HG02759 (cell line): ENCODE data around the gene CDH4.

ENCODE experiments used
- ATAC-seq: cut with Tn5 transposase; IDR thresholded peaks from one replicate; pipeline ENCODE4 v1.9.1; 2021; ENCODE audit warnings: mild to moderate bottlenecking, moderate library complexity; ENCODE audit not compliant: unreplicated experiment

CDH4 gene

DNA sequence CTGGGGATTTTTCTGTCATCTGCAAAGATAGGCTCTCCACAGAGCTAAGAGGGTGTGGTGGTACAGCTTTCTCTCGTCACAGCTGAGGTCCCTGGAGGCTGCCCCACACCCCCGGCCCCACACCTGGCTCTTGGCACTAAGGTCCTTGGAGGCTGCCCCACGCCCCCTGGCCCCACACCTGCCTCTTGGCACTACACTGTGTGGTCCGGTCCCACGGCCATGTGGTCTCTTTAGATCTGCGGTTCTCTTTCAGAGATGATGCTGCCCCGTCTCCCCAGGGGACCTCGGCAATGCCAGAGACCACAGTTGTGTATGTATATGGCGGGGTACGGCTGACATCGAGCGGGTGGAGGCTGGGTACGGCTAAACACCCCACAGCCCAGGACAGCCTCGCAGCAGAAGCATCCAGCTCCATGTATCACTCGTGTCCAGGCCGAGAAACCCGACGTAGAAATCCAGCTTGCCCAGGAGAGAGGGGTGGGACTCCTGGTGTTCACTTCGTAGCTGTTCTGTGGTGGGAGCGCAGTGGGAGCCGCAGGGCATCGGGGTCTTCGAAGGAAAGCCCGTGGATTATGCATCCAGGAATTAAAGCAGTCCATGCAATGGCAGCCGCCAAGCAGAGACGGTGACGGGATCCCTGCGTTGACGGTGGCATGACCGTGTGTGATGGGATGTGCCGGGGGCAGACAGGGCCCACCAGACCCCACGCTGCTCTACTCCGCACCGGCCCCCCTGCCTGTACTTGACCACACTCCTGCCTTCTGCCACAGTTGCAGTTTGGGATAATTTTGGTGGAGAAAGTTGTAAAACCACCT, 292.1 kb downstream of the CDH4 start:
- ATAC-seq: no peak

DNA sequence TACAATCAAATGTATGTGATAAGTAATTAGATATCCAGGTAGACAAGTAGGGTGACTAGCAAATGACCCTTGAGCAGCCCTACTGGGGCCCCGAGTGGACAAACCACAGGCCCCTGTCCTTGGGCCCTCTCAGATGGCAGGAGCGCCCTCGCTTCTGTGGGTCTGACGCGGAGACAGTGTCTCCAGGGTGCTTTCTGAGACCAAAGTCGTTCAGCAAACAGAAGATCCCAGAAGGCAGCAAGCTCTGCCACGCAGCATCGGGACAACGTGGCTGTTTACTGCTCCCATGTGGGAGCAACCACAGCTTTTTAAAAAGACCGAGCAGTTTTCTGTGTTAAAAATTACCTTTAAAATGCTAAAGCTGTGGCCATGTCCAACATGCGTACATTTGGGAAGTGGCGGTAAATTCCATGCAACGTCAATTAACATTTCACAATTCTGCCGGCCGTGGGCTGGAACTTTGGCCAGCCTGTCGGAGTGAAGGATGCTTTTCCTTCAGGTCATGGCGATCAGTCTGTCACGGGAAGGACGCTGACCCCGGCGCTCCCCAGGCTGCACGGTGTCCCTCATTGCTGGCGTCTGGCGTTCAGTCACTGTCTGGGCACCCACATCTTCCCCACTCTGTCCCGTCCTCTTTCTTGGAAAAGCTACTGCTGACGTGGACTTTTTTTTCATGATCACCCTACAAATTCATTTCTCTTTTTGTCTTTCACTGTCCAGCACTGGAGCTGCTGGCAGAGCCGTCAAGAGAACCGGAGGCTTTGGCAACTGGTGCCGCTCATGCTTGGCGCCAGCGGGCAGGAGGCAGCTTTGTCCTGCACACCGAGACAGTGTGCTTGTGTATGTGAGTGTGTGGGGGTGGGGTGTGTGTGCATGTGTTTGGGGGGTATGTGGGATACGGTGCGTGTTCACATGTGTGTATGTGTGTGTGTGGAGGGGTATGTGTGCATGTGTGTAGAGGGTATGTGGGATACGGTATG, 293.1 kb downstream of the CDH4 start:
- no peak for ATAC-seq

DNA sequence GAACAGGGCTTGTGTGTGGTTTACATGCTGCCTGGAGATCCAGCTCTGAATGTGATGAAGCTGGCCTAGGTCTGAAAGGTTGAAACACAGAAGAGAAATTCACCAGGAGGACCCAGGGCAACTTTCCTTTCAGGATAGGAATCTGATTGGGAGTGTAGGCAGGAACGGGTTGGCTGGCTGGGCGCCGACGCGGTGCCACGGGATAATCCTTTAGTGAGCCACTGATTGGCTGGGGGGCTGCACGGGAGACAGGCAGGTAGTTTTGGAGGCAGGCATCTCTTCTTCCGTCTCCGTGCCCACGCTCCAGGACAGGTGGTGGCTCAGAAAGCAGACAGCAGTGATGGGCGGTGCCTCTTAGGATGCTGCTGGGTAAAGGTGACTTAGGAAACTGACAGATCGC, 294.6 kb downstream of the CDH4 start:
- ATAC-seq: no peak

DNA sequence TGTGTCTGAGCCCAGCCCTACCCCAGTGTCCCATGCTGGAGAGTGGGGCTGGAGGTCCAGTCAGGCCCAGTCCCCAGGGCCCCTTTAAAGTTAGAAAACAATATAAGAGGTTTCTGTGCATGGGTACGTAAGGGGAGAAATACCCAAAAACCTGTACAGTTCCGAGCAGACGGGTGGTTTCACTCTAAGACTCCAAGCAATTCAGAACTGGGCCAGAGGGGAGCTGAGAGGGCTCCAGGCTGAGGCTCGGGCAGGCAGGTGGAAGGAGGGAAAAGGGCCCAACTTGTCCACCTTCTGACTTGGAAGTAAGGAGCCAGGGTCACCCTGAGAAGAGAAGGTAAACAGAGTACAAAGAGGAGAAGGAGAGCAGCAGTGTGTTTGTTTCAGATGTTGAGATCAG, 296.0 kb downstream of the CDH4 start:
- no peak for ATAC-seq

DNA sequence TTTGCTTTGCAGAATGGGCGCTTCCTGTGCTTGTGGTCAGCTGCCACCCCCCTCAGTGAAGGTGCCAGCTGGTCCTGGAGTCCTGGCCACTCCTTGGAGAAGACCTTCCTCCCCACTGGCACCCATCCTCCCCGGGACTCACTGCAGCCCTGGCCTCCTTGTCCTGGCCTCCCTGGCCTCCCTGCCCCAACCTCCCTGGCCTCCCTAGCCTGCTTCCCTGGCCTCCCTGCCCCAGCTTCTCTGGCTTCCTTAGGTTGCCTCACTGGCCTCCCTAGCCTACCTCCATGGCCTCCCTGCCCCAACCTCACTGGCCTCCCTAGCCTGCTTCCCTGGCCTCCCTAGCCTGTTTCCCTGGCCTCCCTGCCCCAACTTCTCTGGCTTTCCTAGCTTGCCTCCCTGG, 297.8 kb downstream of the CDH4 start:
- ATAC-seq: no peak

DNA sequence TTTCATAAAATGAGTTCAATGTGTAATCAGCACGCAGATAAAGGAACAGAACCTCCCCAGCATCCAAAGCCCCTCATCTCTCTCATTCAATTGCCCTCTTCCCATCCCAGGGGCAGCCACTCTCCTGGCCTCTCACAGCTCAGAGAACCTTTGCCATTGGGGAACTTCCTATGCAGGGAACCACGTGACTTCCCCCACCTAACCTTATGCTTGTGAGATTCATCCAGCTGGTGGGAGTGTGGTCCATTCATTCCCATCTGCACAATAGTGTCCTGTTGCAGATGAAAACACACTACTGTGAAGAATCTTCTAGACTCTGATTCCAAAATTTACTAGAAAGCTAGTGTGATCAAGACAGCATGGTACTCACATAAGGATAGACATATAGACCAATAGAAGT, 299.3 kb downstream of the CDH4 start:
- ATAC-seq: no peak

DNA sequence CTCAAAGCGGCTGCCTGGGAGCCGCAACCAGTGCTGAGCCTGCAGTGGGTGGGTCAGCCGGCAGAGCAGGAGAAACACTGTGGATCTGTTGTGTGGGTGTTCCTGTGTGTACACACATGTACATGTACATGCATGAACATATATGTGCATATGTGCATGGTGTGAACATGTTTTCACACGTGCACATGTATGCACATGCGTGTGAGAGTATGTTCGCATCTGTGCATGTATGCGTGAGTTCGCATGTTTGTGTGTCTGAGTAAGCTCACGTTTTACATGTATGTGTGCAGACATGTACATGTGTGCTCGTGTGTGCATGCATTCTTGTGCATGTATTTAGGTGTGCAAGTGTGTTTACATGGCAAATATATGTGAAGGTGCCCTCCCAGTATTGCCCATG, 302.6 kb downstream of the CDH4 start:
- ATAC-seq: no peak

DNA sequence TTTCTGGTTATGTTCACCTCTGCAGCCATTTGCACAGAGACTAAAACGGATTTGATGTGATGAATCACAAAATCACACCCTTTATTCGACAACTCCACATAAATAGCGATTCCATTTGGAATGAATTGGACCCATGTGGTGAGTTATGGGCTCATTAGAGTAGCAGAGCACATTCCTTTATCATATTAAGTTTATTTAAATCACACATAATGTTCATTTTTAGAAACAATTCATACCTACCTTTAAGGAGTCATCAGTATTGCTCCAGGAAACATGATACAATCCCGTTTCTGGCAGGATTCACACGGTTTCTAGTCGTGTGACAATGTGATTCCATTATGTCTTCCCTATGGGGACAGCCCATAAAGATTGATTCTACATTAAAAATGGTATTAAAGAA, 303.5 kb downstream of the CDH4 start:
- no peak for ATAC-seq

DNA sequence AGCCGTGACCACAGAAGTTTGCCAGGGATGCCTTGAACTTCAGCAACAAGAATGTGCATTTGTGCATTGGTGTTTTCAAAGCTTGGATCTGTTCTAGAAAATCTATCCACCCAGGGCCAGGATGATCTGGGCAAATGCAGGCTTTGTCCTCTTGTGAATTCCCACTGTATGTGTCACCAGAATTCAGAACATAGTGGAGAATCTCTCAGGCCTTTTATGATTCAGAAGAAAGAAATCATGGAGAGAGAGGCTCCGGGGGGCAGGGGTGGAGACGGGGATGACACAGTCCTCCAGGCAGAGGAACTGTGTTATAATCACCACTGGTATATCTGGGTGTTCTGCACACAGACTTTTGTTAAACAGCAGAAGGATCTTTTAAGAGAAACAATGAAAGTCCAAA, 304.1 kb downstream of the CDH4 start:
- ATAC-seq: no peak

DNA sequence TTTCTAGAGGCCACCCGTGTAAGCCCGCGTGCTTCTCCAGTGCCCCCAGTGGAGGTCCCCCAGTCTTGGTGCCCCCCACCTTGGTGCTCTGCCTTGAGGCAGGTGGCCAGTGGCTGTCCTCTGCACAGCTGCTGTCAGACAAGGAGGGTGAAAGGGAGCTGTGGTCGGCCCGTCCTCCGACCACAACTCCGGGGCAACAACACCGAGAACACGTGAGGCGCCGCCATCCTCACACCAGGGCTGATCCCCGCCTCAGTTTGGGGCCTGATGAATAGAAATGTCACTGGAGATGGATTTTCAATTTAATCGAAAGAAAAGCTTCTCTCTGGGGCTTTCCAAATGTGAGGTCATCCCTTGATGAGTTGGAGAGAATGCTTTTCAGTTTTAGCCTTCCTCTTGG, 304.6 kb downstream of the CDH4 start:
- no peak for ATAC-seq

DNA sequence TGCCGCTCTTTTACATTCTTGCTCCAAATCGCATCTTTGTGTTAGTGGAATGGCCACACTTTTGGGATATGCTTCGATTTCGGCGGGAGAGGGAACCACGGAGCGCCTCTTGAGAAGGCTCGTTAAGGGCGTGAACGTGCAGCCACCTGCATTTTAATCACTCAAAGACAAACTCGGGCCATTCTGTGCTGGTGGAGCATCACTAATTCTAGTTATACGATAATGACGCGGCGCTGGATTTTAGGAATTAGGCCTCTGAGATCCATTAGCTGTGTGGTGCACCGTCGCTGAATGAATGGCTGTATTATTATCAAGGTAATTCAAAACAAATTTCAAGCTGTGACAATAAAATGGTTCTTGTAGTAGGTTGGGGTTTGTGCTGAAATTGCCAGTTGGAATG, 305.6 kb downstream of the CDH4 start:
- no peak for ATAC-seq

DNA sequence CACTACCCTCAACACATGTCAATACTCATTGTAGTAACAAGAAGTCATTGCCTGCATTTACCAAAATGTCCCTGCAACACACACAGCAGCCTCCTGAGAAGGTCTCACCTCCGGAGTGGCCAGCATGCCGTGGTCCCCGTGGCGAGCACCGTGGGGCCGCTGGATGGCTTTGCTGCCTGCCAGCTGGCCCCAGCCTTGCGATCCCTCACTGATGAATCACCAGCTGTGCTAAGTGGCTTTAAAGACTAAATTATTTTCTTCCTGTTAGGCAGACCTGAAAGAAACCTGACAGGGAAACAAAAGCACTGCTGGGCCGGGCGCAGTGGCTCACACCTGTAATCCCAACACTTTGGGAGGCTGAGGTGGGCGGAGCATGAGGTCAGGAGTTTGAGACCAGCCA, 306.7 kb downstream of the CDH4 start:
- no peak for ATAC-seq

DNA sequence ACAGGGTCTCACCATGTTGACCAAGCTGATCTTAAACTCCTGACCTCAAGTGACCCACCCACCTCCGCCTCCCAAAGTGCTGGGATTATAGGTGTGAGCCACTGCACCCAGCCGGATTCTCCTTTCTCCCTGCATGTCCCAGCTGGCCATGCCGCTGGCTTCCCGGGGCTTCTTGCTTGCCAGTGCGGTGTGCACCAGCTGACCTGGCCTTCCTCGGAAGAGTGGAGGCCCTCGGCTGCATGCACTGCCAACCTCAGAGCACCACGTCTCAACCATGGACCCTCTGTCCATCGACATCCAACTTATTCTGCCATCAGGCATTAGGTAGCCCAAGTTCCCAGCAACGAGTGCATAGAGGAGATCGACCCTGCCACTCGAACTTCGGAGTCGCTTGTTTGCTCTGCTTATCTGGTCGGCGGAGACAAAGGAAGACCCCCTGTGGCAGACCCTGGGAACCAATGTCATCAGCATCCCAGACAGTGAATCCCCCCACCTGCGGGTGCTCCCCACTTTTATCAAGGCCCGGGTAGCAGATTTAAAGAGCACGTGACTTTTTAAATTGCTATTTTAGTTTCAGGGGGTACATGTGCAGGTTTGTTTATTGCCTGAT, 307.8 kb downstream of the CDH4 start:
- ATAC-seq: no peak

DNA sequence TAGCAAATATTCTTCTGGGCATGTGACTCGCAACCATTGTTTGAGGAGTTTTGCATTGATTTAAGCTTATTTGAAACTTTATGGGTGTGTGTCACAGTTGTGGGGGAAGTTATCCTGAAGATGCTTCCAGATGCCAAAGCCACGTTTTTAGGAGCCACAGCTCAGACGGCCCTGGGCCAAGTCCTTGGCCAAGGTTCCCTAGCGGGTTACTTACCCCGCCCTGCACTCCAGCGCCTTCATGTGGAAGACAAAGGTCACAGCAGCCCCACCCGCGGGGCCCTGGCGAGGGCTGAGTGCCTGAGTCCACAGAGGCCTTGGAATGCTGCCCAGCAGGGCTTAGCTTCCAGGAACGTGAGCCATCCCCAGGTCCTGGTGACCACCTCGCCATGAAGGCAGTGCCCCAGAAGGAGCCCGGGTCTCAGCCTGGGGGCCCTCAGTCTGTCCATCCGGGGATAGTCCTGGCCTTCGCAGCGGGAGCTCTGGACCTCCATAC, 308.3 kb downstream of the CDH4 start:
- no peak for ATAC-seq

DNA sequence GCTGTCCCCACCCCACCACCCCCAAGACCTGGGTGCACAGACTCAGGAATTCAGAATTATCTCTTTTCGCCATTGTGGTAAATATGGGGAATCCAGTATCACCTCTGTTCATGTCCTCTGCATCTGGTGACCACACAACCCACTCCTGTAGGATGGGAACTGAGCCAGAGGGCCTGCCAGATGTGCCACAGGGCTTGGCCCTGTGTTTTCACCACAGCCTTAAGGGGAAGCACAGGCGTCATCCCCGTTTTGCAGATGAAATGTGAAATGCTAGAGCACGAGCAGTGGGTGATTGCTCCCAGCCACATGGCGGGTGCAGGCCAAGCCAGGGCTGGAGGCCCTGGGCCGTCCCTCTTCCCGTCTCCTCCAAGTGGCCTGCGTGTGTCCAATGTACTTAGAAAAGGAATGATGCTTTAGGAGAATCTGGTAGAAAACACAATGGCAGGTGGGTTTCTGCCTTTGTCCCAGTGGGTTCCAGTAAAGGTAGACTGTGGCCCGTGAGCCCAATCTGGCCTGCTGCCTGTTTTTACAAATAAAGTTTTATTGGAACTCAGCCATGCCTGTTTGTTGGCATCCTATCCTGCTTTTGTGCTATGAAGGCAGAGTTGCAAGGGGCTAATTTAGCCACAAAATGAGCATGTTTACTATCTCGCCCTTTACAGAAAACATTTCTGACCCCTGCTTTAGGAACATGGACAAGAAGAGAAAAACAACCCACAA, 309.2 kb downstream of the CDH4 start:
- ATAC-seq: no peak

DNA sequence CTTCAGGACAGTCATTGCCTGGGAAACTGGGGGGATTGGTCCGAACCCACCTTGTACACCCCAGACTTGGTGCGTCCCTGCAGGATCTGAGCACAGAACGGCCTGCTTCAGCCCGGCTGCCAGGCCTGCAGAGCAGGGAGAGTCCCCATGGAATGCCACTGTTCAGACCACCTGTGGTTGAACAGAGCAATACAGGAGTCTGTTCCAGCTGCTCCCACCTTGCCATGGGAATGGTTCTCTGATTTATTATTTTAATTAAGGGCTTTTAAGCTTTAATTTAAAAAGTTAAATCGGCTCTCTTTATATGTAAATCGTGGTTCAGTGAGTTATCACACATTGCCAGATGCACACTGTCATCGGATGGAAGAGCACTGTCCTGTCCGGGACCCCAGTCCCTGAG, 310.4 kb downstream of the CDH4 start:
- ATAC-seq: no peak

DNA sequence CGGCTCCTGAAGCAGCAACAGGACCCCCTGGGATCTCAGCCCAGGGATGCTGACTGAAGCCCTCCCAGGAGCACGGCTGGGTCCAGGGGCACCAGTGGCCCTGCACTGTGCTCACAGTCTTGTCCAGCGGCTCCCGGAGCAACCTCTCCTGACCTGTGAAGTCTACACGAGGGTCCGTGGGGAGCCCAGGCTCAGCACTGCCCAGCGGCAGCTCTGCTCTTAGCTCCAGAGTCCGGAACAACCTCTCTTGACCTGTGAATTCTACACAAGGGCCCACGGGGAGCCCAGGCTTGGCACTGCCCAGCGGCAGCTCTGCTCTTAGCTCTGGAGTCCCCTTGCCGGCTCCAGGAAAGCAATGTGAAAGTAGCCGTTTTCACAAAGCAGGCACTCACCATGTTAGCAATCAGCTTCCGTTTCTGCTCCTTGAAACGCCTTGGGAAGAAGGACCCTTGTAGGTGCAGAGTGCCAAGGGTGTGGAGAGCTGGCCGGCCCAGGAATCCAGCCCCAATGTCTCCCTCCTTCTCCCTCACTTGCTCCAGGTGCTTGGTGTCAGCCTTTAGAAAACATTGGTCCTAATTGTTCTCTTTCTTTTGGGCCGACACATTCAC, 310.9 kb downstream of the CDH4 start:
- ATAC-seq: no peak

DNA sequence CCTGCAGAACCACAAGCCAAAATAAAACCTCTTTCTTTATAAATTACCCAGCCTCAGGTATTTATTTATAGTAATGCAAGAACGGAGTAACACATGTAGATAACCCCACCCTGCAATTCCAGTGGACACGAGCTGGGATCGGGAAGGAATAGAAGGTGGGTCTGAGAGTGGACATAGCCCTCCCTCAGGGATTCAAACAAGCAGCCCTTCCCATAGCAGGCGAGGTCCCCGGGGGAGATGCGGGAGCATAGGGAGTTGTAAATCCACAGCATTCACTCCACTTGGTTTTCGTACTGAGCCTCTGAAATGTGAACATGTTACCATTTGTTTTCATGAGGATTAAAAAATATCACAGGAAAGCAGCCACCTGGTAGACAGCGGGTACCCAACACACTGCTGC, 312.6 kb downstream of the CDH4 start:
- no peak for ATAC-seq

DNA sequence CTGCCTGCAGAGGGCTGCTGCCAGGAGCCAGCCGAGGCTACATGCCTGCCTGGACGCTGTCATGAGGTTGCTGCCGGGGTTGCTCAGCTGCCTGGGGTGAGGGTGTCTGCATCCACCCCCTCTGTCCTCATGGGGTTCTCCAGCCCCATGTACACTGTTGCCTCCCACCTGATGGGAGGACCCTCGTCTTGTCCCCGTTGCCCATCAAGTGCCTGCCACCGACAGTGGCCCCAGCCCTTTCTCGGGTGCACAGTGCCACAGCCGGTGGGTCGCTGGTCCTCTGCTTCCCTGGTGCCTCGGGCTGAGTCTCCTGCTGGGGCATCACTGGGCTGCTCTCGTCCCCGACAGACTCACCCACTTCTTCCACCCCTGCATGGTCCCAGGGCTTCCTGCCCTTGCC, 313.7 kb downstream of the CDH4 start:
- ATAC-seq: no peak

DNA sequence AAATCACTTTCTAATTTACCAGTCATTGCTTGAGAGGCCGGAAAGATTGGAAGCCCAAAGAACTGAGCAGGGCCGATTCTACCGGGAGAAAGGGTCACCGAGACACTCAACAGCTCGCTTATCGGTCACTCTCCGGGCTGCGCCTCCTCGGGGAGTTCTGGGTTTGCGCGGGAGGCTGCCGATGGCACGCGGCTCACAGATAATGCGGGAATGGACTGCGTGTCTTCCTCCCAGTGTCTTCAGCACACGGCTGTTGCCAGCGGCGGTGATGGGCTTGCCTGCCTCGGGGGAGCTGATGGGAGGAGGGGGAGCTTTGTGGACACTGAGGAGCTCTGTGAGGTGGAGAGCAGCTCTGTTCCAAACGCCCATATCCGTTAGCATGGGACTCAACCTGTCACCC, 314.6 kb downstream of the CDH4 start:
- ATAC-seq: no peak
